NCI-H2029 (cell line): ENCODE measurements around the gene VPS52.
"Not testable (repeated sequence)": the region's sequence is repeated elsewhere in the genome, so short reads cannot be mapped to it uniquely, and the experiment has no call there.

Source experiments
- DNase-seq: peaks from one replicate; lab custom pipeline; 2025; lab: John Stamatoyannopoulos, UW

VPS52 gene

DNA sequence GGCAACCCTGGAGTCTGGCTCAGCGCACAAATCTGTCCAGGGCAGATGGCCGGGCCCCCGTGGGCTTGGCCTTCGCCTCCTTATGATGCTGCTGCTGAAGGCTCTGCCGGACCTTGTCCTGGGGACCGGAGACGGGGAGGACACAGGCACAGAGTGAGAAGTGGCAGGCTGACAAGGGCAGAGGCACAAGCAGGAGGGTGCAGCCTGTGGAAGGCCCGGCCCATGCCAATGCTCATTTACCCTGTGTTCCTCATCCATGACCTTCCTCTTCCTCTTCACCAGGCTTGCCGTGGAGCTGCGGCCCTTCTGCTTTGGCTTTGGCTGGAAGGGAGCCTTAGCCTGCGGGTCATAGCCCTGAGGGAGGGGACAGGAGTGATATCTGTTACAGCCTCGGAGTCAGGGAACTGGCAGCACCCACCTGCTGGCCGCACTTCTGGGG lies 7.6 kb upstream of the VPS52 start:
- no peak for DNase-seq

DNA sequence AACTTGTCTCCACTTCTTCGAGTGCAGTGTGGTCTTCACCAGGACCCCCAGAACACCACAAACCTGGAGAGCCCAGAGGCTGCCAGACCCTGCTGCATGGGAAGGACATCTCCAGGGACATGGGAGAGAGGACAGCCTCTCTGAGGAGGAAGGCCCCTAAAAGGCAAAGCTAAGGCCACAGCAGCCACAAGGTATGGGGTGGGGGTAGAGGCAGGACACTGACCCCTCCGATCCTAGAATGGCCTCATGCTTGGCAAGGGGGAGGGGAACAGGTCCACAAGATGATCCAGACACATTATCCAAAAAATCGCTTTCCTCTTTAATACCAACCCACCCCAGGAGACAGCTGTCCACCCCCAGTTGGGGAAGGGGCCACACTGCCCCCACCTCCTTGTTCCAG lies 7.1 kb upstream of the VPS52 start:
- DNase-seq: no peak

DNA sequence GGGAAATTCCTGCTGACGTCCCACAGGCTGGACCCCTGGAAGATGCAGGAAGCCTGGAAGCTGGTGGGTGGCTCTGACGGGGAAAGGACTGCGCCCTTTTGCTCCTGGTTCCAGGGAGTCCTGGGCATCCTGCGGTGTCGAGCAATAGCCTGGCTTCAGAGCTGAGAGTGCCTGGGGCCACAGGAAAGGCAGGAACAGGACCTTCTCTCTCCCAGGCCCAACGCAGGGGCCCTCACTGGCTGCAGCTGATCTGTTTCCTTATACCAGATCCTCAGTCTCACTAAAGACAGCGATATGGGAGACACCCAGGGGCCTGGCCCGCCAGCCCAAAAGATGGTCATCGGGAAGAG lies 6.7 kb upstream of the VPS52 start:
- DNase-seq: no peak

DNA sequence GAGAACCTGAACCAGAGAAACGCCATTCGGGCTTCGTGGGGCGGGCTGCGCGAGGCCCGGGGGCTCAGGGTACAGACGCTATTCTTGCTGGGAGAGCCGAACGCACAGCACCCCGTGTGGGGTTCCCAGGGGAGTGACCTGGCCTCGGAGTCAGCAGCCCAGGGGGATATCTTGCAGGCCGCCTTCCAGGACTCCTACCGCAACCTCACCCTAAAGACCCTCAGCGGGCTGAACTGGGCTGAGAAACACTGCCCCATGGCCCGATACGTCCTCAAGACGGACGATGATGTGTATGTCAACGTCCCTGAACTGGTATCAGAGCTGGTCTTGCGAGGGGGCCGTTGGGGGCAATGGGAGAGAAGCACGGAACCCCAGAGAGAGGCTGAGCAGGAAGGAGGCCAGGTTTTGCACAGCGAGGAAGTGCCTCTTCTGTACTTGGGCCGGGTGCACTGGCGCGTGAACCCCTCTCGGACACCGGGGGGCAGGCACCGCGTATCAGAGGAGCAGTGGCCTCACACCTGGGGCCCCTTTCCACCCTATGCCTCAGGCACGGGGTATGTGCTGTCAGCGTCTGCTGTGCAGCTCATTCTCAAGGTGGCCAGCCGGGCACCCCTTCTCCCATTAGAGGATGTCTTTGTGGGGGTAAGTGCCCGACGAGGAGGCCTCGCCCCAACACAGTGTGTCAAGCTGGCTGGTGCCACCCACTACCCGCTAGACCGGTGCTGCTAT lies 6.2 kb upstream of the VPS52 start:
- no peak for DNase-seq

DNA sequence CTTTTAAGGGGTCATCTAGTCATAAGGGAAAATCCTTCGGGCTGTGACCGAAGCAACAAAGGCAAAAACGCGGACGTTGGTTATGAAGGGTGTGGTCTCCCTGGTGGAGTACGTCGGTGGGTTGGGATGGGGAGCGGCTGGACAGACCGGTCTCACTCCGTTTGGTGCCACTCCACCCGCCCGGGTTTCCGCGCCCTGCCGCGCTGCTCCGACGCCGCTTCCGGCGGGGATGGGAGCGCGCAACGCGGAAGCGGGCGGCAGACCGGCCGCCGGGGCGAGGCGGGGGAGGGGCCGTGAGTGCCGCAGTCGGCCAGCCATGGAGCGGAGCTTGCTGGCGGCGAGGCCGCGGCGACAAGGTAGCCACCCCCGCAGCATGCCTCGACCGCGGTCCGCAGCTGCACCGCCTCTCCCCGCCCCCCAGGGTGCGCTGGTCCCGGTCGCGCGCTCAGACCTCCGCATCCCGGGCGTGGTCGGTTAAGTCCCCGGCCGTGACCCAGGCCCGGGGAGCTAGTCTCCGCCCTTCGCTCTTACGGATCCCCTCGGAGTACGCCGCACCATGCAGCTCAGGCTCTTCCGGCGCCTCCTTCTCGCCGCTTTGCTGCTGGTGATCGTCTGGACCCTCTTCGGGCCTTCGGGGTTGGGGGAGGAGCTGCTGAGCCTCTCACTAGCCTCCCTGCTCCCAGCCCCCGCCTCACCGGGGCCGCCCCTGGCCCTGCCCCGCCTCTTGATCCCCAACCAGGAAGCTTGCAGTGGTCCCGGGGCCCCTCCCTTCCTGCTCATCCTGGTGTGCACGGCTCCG lies 5.4 kb upstream of the VPS52 start, which contains the start of gene B3GALT4:
Gene B3GALT4 (plus strand): TSS at position 260 of the 799 bp plus-strand sequence. CDS start 297 bp downstream, at position 557.
- DNase-seq: peak; percentile 67

DNA sequence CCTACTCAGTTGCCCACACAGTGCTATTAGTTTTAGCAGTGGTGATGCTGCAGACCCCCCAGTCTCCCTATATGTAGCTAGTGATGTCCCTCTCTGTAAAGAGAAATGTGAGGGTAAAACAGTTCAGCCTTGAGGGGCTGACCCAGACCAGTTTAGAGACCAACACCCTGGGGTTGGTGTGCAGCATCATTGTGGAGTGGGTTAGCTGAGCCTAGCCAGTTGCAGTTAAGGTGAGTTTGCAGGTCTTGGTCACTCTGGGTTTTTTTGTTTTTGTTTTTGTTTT lies 4.8 kb upstream of the VPS52 start:
- no peak for DNase-seq

DNA sequence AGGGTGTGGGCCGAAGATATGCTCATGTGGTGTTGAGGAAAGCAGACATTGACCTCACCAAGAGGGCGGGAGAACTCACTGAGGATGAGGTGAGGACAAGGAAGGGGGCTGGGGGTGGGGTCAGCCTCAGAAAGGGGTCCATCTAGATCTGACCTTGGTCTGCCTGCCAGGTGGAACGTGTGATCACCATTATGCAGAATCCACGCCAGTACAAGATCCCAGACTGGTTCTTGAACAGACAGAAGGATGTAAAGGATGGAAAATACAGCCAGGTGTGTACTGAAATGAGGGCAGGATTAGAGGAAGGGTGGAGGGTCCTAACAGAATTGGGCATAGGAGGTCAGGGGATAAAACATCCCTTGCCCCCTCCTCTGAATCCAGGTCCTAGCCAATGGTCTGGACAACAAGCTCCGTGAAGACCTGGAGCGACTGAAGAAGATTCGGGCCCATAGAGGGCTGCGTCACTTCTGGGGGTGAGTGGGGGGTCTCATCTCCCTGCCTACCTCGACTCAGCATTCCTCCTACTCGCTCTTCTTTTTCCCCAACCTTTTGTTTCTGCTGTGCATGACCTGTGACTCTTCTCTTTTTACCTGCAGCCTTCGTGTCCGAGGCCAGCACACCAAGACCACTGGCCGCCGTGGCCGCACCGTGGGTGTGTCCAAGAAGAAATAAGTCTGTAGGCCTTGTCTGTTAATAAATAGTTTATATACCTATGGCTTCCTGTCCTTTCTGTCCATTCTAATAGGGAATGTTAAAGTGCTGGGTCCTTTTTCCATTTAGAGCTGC lies 4.3 kb upstream of the VPS52 start:
- not testable (repeated sequence) for DNase-seq

DNA sequence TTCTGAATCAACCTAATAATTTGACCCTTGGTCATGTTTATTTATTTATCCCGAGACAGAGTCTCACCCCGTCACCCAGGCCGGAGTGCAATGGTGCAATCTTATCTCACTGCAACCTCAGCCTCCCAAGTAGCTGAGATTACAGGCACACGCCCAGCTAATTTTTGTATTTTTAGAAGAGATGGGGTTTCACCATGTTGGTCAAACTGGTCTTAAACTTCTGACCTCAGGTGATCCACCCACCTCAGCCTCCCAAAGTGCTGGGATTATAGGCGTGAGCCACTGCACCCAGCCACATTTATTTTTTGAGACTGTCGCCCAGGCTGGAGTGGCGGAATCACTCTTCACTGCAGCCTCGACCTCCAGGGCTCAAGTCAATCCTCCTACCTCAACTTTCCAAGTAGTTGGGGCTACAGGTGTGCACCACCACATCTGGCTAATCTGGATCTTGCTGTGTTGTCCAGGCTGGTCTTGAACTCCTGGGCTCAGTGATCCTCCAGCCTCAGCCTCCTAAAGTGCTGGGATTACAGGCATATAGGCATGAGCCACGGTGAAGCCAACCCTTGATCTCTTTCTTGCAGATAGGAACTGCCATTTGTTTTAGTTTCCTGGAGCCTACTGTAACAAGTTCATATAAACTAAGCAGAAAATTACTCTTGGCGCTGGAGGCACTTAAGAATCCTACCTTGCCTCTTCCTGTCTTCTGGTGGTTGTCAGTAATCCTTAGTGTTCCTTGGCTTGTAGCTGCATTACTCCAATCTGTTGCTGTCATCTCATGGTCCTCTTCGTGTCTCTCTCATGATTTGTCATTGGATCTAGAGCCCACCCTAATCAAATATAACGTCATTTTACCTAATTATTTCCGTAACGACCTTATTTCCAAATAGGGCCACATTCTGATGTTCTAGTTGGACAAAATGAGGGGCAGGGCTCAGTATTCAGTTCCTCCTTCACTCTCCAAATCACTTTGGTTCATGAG lies 2.5 kb upstream of the VPS52 start:
- no peak for DNase-seq

DNA sequence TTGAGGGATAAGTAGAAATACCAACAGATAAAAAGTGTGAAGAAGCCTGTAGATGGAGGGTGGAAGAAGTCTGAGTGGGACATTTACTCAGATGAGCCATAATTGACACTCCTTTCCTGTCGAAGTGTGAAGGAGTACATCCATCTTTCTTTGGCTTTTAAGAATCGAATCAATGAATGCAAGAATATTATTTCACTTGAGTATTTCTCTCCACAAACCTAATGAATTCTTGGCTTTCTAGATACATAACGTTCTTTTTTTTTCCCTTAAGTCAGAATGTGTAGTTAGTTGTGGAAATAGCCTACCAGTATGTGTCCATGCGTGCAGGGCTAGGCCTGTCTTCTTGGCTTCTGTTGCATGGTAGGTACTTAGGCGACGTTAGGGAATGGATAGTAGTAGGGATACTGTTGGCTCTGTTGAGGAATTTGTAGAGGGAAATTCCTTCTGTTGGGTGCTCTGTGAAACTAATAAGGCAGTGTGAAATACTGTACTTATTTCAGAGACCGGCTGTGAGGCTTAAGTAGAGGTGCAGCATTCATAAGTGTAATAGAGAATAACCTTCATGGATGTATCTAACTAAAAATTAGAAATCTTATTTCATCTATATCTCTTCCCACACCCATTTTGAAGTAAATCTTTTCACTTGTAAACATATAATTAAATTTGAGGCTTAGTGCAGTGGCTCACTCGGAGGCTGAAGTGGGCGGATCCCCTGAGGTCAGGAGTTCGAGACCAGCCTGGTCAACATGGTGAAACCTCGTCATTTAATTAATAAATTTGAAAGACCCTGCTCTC lies 1.6 kb upstream of the VPS52 start:
- DNase-seq: no peak

DNA sequence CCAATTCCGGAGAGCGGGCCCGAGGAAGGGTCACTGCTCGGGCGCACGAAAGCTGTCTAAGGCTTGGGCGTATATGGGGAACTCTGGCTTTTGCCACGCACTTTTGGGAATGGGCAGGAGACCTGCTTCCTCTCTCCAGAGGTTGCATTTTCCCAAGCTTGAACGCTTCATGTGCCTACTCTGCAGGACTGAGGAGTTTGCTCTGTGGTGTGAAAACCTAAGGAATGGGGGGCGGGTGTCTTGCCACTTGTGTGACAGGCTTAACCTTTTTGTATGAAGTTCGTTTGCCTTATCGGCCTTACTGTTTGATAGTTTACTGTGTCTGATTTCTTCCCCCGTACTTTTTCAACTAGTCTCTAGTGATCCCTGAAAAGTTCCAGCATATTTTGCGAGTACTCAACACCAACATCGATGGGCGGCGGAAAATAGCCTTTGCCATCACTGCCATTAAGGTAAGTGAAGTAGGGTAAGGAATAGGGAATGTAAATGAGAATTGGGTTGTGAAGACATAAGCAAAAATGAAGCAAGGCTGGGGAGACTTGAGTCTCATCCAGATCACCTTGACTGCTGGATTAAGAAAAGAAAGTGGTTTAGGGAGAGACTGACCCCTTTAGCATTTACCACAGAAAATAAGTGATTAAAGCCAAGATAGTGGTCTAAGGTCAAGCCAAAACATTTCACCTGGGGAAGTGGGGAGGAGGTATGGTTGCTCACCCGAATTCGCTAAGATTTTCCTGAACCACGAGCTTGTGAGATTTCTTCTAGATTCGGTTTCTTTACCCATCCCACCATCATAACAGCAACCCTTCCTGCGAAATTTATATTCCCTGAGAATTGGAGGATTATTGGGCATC lies 826 bp upstream of the VPS52 start:
- DNase-seq: no peak

DNA sequence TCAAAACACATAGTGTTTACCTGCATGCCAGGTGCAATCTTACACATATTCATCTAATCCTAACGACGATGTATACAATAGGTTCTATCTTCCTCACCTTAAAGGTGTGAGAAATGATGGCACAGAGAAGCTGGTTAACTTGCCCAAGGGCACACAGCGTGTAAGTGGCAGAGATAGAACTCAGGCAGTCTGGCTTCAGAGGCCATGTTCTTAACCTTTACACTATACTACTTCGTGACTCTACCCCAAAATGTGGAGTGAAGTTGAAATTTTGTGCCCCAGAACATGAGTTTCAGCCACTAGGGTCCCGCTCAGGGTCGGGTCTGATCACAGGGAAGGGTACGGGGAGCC lies 584 bp downstream of the VPS52 start:
- DNase-seq: peak; percentile 41

DNA sequence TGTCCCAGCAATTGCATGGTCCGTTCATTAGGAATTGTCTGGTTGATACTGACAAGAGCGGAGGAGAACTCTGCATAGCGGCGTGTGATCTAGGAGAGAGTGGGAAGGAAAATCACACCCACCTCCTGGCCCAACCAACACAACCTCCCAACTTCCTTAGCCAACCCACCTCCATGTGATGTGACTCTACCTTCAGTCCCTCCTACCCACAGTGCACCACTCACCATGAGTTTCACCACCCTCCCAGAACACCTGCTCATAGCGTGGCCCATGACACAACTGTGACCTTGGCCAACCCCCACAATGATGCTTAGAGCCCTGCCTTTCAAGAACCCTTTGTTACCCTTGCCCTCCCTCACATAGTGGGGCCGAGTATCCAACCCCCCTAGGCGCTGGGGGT lies 7.7 kb downstream of the VPS52 start:
- no peak for DNase-seq

DNA sequence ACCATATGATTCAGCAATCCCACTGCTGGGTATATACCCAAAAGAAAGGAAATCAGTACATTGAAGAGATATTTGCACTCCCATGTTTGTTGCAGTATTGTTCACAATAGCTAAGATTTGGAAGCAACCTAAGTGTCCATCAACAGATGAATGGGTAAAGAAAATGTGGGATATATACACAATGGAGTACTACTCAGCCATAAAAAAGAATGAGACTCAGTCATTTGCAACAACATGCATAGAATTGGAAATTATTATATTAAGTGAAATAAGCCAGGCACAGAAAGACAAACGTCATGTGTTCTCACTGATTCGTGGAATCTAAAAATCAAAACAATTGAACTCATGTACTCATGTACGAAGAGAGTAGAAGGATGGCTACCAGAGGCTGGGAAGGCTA lies 9.2 kb downstream of the VPS52 start:
- DNase-seq: not testable (repeated sequence)

DNA sequence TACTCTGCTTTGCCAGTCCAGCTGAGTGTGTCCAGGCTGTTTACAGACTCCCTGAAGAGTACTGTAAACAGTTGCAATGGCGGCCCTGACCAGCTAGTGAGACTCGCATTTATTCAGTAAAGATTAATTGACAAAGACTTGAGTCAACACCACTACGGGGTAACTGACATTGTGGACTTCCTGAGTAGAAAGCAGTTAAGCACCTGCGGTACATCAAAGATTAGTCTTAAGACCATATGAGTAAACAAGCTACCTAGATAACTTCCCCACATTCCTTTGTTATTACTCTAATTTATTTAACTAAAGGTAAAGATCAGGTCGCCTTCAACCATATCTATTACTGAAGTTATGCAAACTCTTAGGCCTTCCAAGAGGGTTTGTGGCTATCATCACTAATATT lies 12.6 kb downstream of the VPS52 start:
- DNase-seq: no peak

DNA sequence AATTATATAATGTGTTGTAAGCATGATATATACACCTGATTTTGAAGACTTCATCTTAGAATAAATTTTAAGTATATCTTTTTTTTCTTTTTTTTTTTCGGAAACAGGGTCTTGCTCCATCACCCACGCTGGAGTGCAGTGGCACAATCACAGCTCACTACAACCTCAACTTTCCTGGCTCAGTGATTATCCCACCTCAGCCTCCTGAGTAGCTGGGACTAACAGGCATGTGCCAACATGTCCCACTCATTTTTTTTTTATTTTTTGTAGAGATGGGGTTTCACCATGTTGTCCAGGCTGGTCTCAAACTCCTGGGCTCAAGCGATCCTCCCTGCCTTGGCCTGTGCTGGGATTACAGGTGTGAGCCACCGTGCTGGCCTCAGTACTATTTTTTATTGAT lies 17.1 kb downstream of the VPS52 start:
- DNase-seq: no peak

DNA sequence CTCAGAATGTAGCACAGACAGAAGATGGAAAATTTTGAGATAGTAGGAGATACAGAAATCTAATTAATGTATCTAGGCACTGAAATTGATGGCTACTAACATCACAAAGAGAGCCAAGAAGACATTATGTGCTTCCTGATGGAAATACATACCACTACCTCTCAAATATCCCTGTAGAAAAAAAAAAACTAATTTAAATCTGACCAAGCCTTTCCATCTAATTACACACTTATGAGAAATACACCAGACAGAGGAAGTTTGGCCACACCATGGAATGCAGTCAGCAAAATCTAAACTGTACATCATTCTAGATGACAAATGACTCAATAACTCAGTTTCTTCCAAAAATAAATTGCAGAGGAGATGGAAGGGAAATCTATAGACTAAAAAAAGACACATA lies 18.9 kb downstream of the VPS52 start:
- DNase-seq: no peak

DNA sequence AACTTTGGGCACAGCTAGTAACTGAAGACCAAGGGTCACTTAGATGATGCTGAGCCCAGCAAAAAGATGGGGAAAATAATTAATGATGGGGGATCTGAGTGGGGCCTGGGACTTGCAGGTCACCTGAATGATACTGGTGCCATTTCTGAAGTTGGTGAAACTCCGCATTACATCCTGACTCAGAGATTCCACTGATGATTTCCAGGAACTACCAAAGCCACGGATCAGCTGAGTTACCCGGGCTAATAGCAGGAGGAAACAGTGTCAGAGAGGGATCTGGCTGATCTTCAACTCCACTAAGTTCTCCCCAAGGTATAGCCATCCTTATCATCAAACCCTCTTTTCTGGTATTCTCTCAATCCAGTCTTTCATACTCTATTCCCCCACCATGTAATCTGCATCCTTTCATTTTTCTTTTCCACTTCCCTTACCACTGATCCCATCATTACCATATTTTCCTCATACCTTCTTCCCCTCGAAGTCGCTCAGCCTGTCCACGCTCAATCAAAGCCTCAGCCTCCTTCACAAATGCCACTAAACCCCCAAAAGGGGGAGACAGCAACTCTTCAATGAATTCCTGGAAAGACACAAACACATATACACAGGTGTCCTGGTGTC lies 20.2 kb downstream of the VPS52 start:
- no peak for DNase-seq

DNA sequence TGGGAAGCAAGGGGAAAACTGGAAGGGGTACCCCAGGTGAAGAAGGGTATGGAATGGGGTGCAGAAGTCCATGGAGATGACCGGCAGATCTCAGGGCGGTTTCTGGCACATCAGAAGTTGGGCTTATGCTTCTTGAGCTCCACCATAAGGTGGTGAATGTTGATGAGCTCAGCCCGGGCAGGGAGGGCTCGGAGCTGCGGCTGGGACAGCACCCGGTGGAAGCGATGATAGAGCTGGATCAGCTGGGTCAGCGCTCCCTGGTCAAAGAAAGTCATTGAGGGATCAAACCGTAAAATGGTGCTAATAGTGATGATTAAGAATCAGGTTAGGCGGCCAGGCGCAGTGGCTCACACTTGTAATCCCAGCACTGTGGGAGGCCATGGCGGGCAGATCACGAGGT lies 20.9 kb downstream of the VPS52 start:
- DNase-seq: no peak

DNA sequence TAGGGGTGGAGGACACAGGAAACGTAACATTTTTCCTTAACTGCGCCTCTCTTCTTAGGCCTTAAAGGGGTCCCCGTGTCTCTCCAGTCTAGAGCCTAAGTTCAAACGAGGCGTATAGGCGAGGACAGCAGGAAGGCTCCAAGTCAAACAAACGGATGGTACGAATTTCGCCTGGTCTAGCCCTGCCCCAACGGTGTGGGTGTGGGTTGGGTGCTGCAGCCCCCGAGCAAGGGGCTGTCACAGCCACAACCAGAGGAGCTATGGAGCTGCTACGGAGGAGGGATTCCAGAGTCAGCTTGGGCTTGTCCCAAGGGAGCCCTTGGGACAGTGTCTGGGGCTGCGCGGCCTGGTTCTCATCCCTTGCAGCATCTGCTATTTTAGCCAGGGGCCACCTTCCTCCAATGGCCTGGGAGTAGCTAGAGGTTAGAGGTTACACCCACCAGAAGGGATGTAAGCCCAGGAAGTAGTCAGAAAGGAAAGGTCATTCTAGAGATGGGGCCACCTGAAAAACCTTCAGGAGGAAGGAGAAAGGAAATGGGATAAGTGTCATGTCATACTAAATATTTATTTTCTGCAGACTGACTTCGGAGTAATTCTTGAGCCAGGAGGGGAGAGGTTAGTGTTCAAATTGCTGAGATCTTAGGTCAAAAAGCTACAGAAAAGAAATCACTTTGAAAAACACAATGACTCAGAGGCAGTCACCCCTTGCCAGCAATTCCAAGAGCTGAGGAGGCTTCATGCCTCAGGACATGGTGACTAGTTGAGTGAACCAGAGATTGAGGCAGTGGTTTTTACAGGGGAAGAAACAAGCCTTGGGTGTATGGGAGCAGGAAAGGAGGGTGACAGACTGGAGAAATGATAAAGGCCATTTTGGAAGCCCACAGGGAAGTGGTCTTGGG lies 21.7 kb downstream of the VPS52 start:
- no peak for DNase-seq
